HepG2 (cell line): Measurements from ENCODE around the gene WDHD1. TPM values are rescaled to one million over a fixed set of nuclear protein-coding genes. Genes with fewer than 3 reads are reported as not detected.

Source experiments
- ATM ChIP-seq: fragments of 450-650 bp; IDR thresholded peaks from 2 replicates; pipeline ENCODE4 v1.7.1; 2017; ENCODE audit warnings: mild to moderate bottlenecking, borderline replicate concordance
- DMAP1 ChIP-seq: IDR thresholded peaks from 2 replicates; pipeline ENCODE4 v1.6.1; 2016
- GRHL1 ChIP-seq: sonication (generic); formaldehyde crosslinking; conservative IDR thresholded peaks from 2 replicates; pipeline ENCODE4 v1.8.0; 2022; ENCODE audit warnings: missing genetic modification reagents
- JUND ChIP-seq: sonication (generic); formaldehyde crosslinking; IDR thresholded peaks from 2 replicates; pipeline ENCODE4 v1.8.0; 2022; ENCODE audit warnings: mild to moderate bottlenecking, missing genetic modification reagents
- KDM5B ChIP-seq: sonication (generic); formaldehyde crosslinking; IDR thresholded peaks from 2 replicates; pipeline ENCODE4 v1.4.0; 2020; ENCODE audit warnings: missing genetic modification reagents, mild to moderate bottlenecking, borderline replicate concordance
- NFYC ChIP-seq: IDR thresholded peaks from 2 replicates; pipeline ENCODE4 v1.6.1; 2016; ENCODE audit warnings: missing genetic modification reagents, missing compliant biosample characterization
- NR2F2 ChIP-seq: IDR thresholded peaks from 2 replicates; pipeline ENCODE4 v1.6.1; 2012; ENCODE audit warnings: low read depth, inconsistent platforms, borderline replicate concordance
- RBM22 ChIP-seq: fragments of 200-400 bp; formaldehyde crosslinking; optimal IDR thresholded peaks from 2 replicates; pipeline ENCODE3; 2017; ENCODE audit warnings: mild to moderate bottlenecking, low read length, moderate library complexity
- TEF ChIP-seq: sonication (generic); formaldehyde crosslinking; IDR thresholded peaks from 2 replicates; pipeline ENCODE4 v1.5.0; 2020; ENCODE audit warnings: missing genetic modification reagents
- XRCC5 ChIP-seq: fragments of 200-400 bp; formaldehyde crosslinking; optimal IDR thresholded peaks from 2 replicates; pipeline ENCODE3; 2017; ENCODE audit warnings: mild to moderate bottlenecking, low read length
- ZBTB39 ChIP-seq: sonication (generic); formaldehyde crosslinking; IDR thresholded peaks from 2 replicates; pipeline ENCODE4 v1.5.0; 2020; ENCODE audit warnings: missing genetic modification reagents
- ZNF142 ChIP-seq: sonication (generic); formaldehyde crosslinking; IDR thresholded peaks from 2 replicates; pipeline ENCODE4 v1.4.0; 2020; ENCODE audit warnings: missing genetic modification reagents
- ZNF431 ChIP-seq: sonication (generic); formaldehyde crosslinking; IDR thresholded peaks from 2 replicates; pipeline ENCODE4 v1.9.0; 2022; ENCODE audit warnings: missing genetic modification reagents, low read depth, mild to moderate bottlenecking, borderline replicate concordance
- ZNF484 ChIP-seq: sonication (generic); formaldehyde crosslinking; IDR thresholded peaks from 2 replicates; pipeline ENCODE4 v1.5.1; 2020; ENCODE audit warnings: mild to moderate bottlenecking, low read depth, missing genetic modification reagents, borderline replicate concordance
- ZNF552 ChIP-seq: sonication (generic); formaldehyde crosslinking; IDR thresholded peaks from 2 replicates; pipeline ENCODE4 v1.9.0; 2022; ENCODE audit warnings: missing genetic modification reagents, mild to moderate bottlenecking, borderline replicate concordance
- ZNF564 ChIP-seq: sonication (generic); formaldehyde crosslinking; IDR thresholded peaks from 2 replicates; pipeline ENCODE4 v1.8.1; 2023; ENCODE audit warnings: mild to moderate bottlenecking, missing genetic modification reagents
- ZNF598 ChIP-seq: sonication (generic); formaldehyde crosslinking; IDR thresholded peaks from 2 replicates; pipeline ENCODE4 v1.5.1; 2020; ENCODE audit warnings: mild to moderate bottlenecking, missing genetic modification reagents, borderline replicate concordance
- ZNF883 ChIP-seq: sonication (generic); formaldehyde crosslinking; IDR thresholded peaks from 2 replicates; pipeline ENCODE4 v1.5.1; 2020; ENCODE audit warnings: mild to moderate bottlenecking, missing genetic modification reagents; ENCODE audit errors: not compliant biosample characterization
- polyA plus RNA-seq, 8 experiments: library from polyadenylated mRNA; depleted of rRNA in 3 of 8; stranded (reverse) in 7 of 8; unstranded in 1 of 8; fragments of >200 nt; fragmentation: Illumina TruSeq in 4 of 8; extraction: Trizol in 4 of 8; gene quantifications; 2 replicates each; pipeline versions ENCODE4 v1.2.1 to v1.2.3, GENCODE V29; 2011 to 2016; ENCODE audit warnings: low read depth in 4 of 8, missing spikeins in 1 of 8, mixed read lengths in 1 of 8; ENCODE audit not compliant: insufficient read depth in 1 of 8
- total RNA-seq, 5 experiments: library from RNA; depleted of rRNA; stranded (reverse); fragments of >200 nt; fragmentation: Illumina TruSeq; extraction: Trizol; gene quantifications; 2 replicates each; pipeline ENCODE4 v1.2.3, GENCODE V29; 2016; ENCODE audit warnings: low read depth in 1 of 5

The WDHD1 gene
- total and polyA plus RNA-seq, 2 of the 13 experiments (the other 11 are each of a cell fraction or from before 2014, with no cell fraction given): 5.5 to 27.5 TPM

GRCh38 chr14:54944737-54945391, 82.0 kb downstream of the WDHD1 start (continued):
- no peak for TF ChIP-seq ZNF883
- TF ChIP-seq GRHL1 (CRISPR knock-in tag): no peak
- no peak for TF ChIP-seq NFYC (CRISPR knock-in tag)
- no peak for TF ChIP-seq ZNF484 (CRISPR knock-in tag)
- TF ChIP-seq ATM: no peak
- TF ChIP-seq KDM5B (CRISPR knock-in tag): no peak
- no peak for TF ChIP-seq DMAP1 (CRISPR knock-in tag)
- TF ChIP-seq ZNF598 (CRISPR knock-in tag): no peak
- TF ChIP-seq ZNF431 (CRISPR knock-in tag): no peak
- TF ChIP-seq JUND (CRISPR knock-in tag): no peak
- peak; percentile 53; the same call in 1 of the 2 replicates for TF ChIP-seq ZNF552
- TF ChIP-seq ZNF142: no peak
- no peak for TF ChIP-seq ZNF564
- no peak for TF ChIP-seq RBM22
- no peak for TF ChIP-seq ZBTB39 (CRISPR knock-in tag)
- TF ChIP-seq XRCC5: no peak
- TF ChIP-seq TEF (CRISPR knock-in tag): no peak
- peak; percentile 62; the same call in 1 of the 2 replicates for TF ChIP-seq NR2F2
